Measurements from ENCODE around the gene PIGN.
"Not testable (repeated sequence)": the region's sequence is repeated elsewhere in the genome, so short reads cannot be mapped to it uniquely, and the experiment has no call there.

PIGN gene

DNA sequence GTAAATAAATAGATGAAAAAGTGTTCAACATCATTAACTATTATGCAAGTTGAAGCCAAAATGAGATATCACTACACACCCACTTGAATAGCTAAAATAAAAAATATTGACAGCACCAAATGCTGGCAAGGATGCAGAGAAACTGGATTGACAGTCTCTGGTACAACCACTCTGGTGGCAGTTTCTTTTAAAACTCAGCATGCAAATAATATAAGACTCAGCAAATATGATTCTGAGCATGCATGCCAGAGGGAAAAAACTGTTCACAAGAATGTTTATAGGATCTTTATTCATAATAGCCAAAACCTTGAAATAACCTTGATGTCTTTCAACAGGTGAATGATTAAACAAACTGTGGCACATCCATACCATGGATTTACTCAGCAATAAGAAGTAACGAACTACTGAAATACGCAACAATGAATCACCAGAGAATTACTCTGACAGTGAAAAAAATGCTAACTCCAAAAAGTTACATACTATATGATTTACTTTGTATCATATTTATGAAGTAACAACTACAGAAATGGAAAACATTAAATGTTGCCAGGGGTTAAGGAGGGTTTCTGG is 131.8 kb downstream of the PIGN start:
- no peak for DNase-seq

DNA sequence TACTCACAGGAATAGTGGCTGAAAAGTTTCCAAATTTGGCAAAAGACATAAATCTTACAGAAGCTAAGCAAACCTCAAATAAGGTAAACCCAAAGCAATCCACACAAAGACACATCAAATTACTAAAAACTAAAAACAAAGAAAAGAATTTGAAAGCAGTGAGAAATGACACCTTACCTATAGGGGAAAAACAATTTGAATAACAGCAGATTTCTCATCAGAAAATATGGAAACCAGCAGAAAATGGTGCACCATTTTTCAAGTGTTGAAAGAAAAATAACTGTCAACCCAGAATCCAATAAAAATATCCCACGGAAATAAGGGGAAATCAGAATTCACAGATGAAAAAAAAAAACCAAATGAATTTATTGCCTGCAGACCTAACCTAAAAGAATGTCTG is 138.6 kb downstream of the PIGN start:
- no peak for DNase-seq

DNA sequence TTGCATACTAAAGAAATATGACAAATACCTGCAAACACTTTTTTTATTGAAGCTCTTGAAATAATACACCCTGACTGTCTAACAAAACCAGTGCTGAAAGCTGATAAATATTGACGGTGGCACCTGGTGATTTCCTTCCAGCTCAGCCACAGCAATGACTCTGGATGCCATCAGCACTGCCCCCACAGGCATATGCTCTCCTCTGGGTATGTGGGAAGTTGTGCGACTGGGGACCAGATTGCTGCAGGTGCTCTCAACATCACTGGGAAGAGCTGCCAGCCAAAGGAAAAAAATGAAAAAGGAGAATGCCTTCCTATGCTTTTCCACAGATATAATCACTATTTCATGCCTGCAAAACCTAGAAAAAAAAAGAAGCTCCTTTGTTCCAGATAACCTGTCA is 141.5 kb downstream of the PIGN start:
- DNase-seq, result no peak

DNA sequence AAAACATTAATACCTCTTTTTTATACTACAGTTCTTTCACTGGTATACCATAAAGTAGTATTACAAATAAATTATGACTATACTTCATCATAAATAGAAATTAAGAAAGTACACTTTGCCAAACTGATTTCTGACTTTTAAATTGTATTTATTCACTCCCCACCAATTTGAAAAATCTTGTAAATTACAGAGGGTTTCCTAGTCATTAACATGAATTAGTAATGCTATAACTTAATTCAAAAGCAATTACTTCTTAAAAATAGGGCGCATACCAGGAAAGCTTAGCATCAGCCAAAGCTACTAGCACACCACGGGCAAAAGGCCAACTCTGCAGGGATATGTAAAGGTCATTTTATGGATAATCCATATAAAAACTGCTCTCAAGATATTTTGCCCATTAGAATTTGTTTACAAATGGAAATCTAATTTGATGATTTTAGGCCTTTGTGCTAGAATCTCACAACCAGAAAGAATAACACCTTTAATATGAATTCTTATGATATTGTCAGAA is 142.3 kb downstream of the PIGN start:
- no peak for DNase-seq

DNA sequence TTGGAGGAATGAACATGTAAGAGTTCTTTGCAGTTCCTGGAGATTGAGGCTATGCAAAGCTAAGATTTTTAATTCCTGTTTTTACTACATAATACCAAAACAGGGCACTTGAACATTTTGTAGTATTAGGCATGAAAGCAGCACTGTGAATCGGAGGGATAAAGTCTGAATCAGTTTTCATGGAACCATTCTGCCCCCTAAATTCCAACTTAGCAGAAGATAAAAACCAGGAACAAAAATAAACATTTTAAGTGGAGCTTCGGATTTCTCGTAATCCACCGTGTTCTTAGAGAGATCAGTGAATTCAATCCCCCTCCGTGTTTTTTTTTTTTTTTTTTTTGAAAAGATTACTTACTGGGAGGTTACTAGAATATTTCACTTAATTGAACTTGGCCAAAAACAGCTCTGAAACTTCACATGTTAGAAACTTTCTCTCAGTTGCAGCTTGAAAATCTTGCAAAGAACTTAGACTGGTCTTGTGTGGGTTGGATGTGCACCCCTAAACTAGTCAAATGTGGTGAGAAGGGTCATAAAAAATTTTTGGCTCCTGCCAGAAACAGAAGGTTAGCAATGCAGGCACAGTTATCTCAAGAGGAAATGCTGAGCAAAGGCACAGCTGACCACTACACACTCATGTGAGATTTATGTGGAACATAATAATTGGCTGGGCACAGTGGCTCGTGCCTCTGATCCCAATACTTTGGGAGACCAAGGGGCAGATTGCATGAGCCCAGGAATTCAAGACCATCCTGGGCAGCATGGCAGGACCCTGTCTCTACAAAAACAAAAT is 148.7 kb downstream of the PIGN start:
- DNase-seq, result no peak

DNA sequence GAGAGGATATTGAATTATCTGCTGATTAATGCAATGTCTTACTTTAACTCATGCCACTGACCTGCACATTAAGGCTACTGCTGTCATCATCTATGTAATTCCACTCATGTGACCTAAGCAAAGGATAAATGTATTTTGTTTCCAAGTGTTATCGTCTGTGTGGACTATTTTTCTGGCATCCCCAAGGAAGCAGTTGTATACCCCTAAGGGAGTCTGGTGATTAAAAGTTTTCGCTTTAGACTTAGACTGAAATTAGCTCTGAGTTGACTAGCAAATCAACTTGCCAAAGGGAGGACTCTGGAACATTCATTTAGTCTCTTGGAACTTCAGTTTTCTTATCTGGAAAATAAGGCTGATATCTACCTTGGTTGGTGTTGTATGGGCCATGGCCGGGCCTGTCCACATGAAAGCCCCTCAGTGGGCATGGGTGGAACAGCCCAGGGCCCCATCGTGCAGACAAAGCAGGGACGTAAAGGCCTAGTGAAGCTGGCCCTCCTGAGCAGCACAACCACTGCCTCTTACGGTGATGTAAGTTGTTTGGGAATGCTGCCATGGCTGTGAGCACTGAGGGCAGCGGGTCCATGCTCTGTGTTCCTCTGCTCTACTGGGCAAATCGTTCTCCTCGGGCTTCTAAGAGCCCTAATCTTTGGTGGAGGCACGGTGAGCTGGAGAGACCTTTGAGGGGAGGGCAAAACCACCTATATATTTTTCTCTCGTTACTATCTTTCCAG is 149.7 kb downstream of the PIGN start:
- no peak for DNase-seq

DNA sequence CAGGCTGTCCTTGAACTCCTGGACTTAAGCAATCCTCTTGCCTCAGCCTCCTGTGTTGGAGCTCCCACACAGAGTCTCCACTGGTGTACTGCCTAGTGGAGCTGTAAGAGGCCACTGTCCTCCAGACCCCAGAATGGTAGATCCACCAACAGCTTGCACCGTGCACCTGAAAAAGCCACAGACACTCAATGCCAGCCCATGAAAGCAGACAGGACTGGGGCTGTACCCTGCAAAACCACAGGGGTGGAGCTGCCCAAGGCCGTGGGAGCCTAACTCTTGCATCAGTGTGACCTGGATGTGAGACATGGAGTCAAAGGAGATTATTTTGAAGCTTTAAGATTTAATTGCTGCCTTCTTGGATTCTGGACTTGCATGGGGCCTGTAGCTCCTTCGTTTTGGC is 152.6 kb downstream of the PIGN start:
- DNase-seq, result not testable (repeated sequence)

DNA sequence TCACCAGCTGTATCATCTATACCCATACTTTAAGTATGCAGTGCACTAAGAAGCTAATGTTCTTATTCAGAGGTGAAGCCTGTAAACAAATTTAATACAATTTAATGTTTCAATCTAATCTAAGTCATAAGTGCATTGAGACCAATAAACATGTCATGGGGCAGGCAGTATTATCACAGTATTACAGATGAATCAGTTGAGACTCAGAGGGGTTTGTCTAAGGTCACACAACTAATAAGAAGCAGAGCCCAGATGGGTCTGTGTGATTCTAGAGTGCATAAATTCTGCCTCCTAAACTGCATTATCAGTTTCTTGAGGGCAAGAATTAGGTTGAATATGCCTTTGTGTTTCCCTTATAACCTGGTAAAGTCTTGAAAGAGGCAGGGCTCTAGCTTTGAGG is 153.1 kb downstream of the PIGN start:
- DNase-seq, result no peak

DNA sequence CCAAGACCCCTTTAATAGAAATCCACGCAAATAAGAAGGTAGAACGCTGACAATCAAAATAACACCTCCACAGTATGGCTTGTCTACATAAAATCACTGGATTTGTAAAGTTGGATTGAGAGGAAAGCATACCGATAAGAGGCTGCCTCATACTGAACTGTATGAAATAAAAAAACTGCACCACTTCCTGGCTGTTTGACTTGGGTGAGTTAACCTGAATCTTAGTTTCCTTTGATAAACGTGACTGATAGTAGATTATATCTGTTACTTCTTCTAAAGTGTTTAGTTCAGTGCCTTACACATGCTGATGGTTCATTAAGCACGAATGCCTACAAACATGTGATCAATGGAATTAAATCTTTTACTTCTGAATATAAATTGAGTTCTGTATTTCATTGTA is 153.6 kb downstream of the PIGN start:
- no peak for DNase-seq

DNA sequence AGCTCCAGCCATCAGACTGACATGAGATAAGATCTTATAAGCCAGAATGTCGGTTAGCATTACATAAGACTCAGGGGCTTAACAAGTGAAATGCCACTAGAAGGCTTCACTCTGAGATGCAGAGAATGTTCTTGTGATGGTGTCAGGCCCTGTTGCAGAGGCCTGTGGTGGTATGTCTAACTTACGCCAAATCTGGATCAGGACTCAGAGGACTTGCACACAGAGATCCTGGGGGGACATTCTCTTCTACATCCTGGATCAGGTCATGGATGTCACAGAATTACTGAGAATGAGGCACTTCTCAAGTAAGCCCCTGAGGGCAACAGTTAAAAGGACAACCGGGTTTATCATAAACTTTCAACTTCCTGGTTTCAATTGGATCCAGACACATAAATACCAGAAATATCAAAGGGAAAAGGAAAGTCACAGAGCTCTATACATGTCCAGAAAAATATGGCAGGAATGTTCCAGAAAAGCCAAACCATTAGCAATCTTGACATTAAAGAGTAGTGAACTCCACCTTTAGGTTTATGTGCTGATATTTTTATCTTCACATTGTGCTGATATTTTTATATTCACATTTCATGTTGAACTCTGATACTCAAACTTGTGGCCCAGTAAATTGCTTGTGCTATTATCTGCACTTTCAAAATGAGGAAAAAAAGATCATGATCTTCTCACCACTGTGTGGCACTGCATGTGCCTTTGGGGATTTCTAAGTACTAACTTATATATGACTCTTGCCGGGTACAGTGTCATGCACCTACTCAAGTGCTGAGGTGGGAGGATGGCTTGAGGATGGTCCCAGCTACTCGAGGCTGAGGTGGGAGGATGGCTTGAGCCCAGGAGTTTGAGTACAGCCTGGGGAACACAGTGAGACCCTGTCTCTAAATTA is 156.5 kb downstream of the PIGN start:
- DNase-seq, result no peak

DNA sequence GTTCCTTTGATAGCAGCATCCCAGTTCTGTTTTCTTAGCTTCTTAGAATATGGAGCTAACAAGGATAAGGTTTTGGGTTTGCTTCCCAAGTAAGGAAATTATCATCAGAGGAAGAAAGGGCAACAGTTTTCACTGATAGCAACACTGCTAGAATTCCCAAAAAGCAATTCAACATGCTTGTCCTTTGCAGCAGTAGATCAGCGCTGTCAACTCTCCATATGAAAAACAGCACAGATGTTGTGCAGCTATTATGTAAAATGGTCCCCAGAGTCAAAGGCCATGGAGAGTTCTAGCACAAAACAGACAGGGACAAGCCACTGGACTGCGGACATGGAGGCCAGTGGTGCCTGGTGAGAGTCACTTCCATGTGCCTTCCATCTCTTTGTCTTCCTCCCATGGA is 158.1 kb downstream of the PIGN start:
- no peak for DNase-seq

DNA sequence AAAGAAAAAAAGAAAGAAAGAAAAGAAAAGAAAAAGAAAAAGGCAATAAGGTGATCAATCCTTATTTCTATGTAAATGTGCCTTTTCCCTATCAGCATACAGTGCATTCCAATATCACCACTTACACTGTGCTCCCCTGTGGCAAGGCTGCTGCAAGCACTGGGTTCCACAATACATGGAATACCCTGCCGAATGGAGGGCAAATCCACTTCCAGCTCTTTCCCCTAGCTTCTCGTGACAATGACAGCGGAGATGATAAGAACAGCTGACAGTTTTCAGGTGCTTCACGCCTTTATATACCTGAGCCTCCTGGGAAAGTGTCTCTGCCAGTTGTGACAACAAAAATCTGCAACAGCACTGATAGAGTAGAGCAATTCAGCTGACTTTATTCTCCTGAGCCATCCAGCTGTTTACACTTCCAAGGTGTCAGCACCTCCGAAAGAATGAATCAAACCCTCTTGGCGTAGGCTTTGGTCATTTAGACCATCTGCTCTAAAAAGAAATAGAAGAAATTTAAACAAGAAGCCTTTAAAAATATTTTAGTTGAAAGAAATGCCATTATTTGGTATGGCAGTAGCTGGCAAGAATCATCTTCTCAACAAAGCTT is 158.8 kb downstream of the PIGN start:
- DNase-seq, result no peak

DNA sequence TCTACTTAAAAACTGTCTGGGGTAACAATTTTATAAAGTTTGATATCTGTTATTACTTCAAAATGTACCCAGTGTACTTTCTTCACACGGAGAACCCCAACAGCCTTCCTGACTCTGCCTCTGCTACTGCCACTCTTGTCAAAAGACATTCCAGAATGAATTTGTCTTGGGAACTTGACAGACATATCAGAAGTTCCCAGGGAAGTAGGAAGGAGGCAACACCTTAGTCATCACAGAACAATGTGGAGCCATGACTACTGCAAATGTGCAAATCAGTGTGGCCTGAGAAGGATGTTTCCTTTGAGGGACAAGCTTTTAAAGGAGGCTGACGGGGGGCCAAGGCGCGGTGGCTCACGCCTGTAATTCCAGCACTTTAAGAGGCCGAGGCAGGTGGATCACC is 160.3 kb downstream of the PIGN start:
- no peak for DNase-seq

DNA sequence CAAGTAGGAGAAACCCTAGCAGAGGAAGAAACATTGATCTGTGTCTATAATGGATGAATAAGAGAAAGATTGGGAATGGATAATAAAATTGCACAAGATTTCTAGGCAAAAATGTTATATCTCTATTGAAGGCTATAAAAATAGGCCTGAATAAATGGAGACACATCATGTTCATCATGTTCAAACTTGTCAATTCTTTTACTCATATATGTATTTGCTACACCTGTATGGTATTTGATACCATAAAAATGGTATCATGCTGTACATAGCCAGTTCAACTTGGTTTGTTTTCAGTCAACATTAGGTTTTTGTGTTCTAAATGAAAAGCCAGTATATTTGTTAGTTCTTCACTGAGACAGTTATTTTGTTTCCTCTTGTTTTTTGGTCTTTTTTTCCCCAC is 161.9 kb downstream of the PIGN start:
- no peak for DNase-seq

DNA sequence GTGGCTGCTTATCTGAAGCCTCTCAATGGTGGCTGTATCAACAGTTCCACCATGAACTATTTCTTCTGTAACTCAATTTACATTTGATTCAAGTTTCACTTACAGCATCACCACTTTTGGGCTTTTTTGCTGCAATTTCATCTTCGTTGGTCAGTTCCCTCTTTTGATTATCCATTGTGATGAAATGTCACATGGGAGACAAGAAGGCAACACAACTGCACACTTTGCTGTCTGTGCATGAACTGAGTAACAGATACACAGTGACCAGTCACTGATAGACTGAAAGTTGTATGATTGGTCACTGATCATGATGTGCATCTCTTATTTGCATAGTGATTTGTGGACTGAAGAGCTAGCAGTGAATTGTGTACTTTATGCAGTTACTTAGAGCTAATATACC is 163.3 kb downstream of the PIGN start:
- DNase-seq, result no peak

DNA sequence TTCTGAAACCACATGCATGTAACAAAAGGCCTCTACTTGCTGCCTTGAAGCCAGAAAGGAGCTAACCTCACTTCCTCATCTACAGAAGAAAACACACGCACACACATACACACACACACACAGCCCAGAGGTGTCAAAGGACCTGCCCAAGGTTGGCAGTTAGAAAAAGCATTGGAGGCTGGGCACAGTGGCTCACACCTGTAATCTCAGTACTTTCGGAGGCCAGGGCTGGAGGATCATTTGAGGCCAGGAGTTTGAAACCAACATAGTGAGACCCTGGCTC is 168.2 kb downstream of the PIGN start:
- DNase-seq, result no peak

DNA sequence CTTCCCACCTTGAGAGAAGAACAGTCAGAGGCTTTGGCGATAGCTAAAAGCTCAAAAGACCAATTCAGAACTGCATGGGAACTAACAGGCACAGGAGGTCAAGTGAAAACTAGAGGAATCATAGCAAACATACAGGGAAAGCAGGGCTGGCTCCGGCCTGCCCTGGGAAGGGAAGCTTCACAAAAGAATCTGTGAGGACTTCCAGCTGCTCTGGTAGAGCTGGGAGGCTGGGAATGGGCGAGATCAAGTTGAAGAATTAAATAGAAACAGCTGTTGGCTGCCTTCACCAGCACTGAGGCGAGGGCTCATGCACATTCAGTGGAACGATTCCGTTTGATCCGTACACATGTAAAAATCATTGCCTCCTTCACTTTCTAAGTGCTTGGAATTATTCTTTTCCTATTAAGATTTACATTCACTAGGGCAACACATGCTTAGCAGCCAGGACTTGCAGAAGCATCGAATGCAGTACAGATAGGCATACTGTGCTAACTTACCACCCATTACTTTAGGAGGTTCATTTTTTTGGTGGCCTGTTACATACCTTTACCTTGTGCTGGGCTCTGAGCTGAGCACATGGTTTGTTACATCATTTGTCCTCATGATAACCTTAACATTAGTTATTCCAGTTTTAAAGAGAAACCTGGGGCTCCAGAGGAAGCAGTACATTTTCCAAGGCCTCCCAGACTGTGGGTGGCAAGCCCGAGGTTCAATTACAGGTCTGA is 168.7 kb downstream of the PIGN start:
- DNase-seq, result no peak

DNA sequence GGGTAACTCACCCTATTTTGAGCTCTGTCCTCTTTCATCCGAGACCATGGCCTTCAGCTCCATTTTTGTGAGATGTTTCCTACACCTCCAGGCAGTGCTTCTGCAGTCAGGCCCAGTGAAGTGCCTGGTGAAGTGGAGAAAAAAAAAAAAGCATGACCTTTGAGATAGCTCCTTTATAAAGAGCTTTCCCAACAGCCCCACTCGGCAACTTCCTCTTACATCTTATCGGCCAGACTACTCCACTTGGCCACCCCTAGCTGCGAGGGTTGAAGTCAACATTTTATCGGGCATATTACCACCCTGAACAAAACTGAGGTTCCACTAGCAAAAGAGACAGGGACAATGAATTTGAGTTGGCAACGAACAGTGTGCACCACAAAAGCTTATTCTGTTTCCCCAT is 169.2 kb downstream of the PIGN start:
- no peak for DNase-seq

DNA sequence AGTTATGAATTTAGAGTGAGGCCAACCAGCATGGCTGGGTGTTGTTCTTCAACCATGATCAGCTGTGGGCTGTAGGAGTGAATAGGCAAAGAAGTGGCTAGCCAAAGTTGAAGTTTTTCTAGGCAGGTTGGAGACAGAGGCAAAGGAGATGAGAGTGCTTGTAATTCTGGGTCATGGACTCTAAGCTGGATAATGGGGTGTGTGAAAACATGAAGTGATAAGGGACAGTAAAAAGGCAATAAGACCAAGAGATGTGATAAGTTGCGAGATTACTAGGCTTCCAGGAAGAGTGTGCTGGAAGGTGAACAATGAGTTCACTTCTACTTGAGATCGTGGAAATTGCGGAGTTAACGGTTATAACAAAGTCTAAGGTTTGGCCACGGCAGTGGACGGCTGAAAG is 175.4 kb downstream of the PIGN start:
- no peak for DNase-seq

DNA sequence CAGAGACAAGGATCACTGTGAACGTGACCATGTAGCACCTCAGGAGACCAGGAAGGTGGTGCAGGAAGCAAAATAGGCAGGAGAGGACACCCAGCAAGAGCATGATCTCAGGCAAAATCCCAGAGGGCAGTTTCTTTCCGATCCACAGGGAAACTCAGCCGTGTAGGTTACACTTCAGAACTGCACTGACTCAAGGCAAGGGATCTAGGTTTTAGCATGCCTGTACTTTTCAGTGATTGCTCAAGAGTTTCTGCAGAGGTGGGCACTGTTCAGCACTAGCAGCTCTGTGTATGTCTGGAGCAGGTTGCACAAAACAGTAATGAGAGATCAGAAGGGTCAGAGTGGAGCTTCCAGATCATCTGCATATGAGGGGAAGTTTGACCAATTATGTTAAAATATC is 177.3 kb downstream of the PIGN start:
- no peak for DNase-seq

DNA sequence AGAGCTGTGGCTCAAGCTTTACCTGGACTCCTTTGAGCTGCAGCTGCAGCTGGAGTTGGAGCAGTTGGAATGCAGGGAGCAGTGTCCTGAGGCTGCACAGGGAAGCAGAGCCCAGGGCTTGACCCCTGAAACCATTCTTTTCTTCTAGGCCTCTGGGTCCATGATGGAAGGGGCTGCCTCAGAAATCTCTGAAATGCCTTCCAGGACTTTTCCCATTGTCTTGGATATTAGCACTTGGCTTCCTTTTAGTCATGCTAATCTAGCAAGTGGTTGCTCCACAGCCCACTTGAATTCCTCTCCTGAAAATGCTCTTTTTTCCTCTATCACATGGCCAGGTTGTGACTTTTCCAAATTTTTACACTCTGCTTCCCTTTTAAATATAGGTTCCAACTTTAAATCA is 185.5 kb downstream of the PIGN start:
- no peak for DNase-seq

DNA sequence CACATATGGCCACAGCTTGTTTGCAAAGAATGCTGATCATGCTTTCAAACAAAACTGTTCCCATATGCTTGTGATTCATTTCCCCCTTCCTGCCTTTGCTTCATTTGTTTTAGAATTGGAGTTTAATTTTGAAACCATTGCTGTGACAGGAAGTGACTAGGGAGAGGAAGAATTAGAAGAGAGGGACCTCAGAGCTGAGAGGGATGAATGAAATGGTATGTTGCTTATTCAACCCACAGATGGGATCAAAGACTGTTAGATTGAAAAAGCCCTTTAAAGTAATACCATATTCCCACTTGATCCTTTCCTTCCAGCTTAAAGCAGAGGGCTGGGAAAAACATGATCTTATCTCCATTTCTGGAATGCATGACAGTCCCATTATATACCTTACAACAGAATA is 187.9 kb downstream of the PIGN start:
- no peak for DNase-seq
